ENCODE measurements around the gene TMEM269.

The TMEM269 gene

DNA sequence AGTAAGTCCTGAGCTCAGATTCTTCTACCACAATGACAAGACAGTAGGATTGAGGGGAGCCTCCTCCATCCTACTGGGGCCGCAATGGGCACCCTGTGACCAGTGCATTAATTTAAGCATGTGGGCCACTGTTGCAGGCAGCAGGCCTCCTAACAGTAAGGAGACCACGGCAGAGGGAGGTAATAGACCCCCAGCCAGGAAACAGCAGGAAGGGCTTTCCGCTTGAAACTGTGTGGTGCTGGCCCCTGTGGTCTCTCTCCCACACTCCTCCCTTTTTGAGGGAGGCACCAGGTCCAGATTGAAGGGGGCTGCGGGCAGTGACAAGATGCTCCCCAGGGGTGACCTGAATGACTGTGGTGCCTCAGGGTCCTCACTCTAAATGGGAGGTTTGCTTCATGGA is 43.1 kb upstream of the TMEM269 start:
- peak overlapping the region; percentile 96 to 99 (median 98) for H3K27ac Mint-ChIP-seq
- H3K36me3 Mint-ChIP-seq (ENCODE audit: low read depth), result peaks cover 10% of the 10 kb centered on the region
- peaks cover 47% of the 10 kb centered on the region for H3K4me1 Mint-ChIP-seq
- no peaks in the 10 kb centered on the region for H3K27me3 Mint-ChIP-seq (ENCODE audit: low read depth)
- TF ChIP-seq, protein P1, sequence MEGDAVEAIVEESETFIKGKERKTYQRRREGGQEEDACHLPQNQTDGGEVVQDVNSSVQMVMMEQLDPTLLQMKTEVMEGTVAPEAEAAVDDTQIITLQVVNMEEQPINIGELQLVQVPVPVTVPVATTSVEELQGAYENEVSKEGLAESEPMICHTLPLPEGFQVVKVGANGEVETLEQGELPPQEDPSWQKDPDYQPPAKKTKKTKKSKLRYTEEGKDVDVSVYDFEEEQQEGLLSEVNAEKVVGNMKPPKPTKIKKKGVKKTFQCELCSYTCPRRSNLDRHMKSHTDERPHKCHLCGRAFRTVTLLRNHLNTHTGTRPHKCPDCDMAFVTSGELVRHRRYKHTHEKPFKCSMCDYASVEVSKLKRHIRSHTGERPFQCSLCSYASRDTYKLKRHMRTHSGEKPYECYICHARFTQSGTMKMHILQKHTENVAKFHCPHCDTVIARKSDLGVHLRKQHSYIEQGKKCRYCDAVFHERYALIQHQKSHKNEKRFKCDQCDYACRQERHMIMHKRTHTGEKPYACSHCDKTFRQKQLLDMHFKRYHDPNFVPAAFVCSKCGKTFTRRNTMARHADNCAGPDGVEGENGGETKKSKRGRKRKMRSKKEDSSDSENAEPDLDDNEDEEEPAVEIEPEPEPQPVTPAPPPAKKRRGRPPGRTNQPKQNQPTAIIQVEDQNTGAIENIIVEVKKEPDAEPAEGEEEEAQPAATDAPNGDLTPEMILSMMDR (IDR thresholded peaks at IDR 0.05; ENCODE audit: unreplicated experiment in 3 of 3), result no peak
- H3K4me3 Mint-ChIP-seq, result no peak overlapping the region
- H3K9me3 Mint-ChIP-seq, result no peaks in the 10 kb centered on the region

DNA sequence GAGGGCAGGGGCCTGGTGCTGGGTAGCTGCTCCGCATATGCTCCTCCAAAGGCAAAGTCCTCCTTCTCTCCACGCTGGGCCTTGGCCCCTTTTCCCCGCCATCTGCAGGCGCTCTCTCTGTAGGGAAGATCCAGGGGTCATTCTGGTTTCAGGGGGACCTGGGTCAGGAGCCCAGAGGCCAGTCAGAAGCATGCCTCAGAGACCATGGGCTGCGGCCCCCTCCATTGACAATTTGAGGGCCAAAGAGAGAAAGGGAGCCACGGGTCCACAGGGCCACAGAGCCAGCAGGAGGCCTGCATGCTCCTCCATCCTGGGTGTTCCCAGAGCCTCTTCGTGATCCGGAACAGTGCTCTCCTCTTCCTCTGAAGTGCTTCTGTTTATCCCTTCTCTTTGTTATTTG is 42.6 kb upstream of the TMEM269 start:
- Mint-ChIP-seq H3K9me3 (no peaks in the 10 kb centered on the region), H3K36me3 (ENCODE audit: low read depth) (peaks cover 14% of the 10 kb centered on the region), H3K27ac (peak overlapping the region; percentile 96 to 99 (median 98)), H3K4me1 (peaks cover 47% of the 10 kb centered on the region), H3K27me3 (ENCODE audit: low read depth) (no peaks in the 10 kb centered on the region), H3K4me3 (peak overlapping the region in 2 of 3 experiments; percentile 26 to 30)
- TF ChIP-seq, protein P1 (IDR thresholded peaks at IDR 0.05; ENCODE audit: unreplicated experiment in 3 of 3), result no peak

DNA sequence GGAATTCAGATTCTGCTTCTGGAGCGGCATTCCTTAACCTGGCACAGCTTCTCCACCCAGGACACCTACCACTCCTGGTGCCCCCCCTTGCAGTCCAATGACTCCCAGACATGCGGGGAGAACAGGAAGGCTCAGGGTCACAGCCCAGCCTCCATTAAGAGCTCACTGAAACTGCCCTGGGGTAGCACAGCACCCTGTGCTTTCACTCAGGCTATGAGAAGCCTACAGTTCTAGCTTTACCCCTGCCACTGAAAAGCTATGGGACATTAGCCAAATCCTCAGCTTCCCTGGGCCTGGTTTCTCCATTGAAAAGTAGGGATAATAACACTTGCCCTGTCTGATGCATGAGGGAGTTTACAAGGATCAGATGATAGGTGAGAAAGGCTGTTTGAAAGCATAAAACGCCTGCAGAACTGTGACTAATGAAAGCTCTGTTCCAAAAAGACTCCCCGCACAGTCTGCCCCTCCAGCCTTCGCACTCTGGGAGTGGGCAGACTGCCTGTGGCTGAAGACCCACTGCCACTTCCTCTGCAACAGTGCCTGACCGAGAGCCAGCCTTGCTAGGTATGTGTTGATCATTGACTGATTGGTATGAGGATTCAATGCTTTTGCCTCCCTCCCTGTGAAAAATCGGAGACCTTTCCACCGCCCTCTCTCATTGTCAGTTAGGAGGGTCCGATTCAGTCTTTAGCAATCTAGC is 42.0 kb upstream of the TMEM269 start:
- H3K27me3 Mint-ChIP-seq (ENCODE audit: low read depth), result no peaks in the 10 kb centered on the region
- TF ChIP-seq, protein P1 (IDR thresholded peaks at IDR 0.05; ENCODE audit: unreplicated experiment in 3 of 3), result no peak
- peak overlapping the region; percentile 96 to 99 (median 98) for H3K27ac Mint-ChIP-seq
- H3K36me3 Mint-ChIP-seq (ENCODE audit: low read depth), result peaks cover 19% of the 10 kb centered on the region
- no peaks in the 10 kb centered on the region for H3K9me3 Mint-ChIP-seq
- peak overlapping the region; percentile 9 to 30 (median 26) for H3K4me3 Mint-ChIP-seq
- H3K4me1 Mint-ChIP-seq, result peaks cover 47% of the 10 kb centered on the region

DNA sequence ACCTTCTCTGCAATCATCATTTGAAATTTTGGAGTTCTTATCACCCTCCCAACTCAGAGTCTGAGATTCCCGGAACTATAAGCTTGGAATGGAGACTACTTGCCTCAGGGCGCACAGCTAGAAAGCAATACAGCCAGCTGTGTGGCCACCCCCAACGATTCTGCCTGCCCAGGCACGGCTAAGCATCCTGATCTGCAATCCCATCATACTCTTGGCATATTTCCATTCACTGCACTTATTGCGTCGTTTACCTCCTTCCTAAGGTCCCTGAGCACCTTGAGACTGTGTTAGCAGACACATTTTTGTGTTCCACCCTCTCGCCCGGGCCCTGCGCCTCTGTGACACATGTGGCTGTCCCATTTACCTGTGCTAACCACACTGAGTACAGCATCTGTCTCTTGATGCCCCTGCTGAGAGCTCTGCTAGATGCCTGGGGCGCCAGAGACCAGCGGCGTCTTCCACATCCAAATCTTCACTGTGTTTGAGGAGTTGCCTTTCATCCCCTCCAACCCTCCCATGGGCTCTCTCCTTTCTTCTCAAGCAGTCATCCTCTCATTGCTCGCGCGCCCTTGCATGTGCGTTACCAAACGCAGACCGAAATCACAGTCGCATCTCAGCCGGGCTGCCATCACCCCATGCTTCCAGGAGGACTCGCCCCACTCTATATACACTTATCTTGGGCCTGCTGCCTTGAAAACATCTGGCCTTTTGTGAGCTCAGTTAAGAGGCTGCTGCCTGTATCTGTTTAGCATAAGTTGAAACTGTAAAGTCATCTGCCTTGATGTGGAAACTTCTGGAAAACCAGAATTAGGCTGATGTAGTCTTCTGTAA is 41.3 kb upstream of the TMEM269 start:
- H3K4me1 Mint-ChIP-seq, result peaks cover 47% of the 10 kb centered on the region
- peak overlapping the region; percentile 96 to 99 (median 98) for H3K27ac Mint-ChIP-seq
- TF ChIP-seq, protein P1 (IDR thresholded peaks at IDR 0.05; ENCODE audit: unreplicated experiment in 3 of 3), result no peak
- H3K9me3 Mint-ChIP-seq, result no peaks in the 10 kb centered on the region
- H3K4me3 Mint-ChIP-seq, result no peak overlapping the region
- H3K27me3 Mint-ChIP-seq (ENCODE audit: low read depth), result no peaks in the 10 kb centered on the region
- peaks cover 26% of the 10 kb centered on the region for H3K36me3 Mint-ChIP-seq (ENCODE audit: low read depth)

DNA sequence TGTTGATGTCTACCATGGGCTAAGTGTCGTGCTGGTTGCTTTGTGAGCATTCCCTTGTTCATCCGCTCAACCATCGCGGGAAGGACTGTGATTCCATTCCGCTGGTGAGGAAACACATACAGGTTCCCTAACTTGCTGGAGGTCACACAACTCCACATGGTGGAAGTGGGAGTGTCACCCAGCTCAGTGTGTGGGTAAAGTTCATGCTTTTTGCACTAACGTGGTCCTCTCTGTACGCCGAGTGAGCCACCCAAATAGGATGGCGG is 40.7 kb upstream of the TMEM269 start:
- Mint-ChIP-seq H3K36me3 (ENCODE audit: low read depth) (peaks cover 32% of the 10 kb centered on the region), H3K27ac (peak overlapping the region; percentile 96 to 99 (median 98)), H3K4me1 (peaks cover 47% of the 10 kb centered on the region), H3K9me3 (no peaks in the 10 kb centered on the region), H3K27me3 (ENCODE audit: low read depth) (peaks cover 2% of the 10 kb centered on the region), H3K4me3 (no peak overlapping the region)
- TF ChIP-seq, protein P1 (IDR thresholded peaks at IDR 0.05; ENCODE audit: unreplicated experiment in 3 of 3), result no peak

All from nephron (organoid).